Measurements from ENCODE around the gene ABCF2. TPM values are rescaled to one million over a fixed set of nuclear protein-coding genes. Genes with fewer than 3 reads are reported as not detected.
A peak's percentile ranks its signal among the peaks of the same experiment; 100 is the strongest.

ABCF2 gene
- total RNA-seq, 1 donor from 2014 or later: 47.3 TPM

GRCh38 chr7:151244841-151245346 lies 17.9 kb upstream of the ABCF2 start:
- Mint-ChIP-seq H3K4me1 (peaks cover 51% of the 10 kb centered on the region), H3K27me3 (peaks cover 23% of the 10 kb centered on the region), H3K4me3 (peak overlapping the region; percentile 65), H3K36me3 (ENCODE audit: low read depth) (peaks cover 2% of the 10 kb centered on the region), H3K9me3 (no peaks in the 10 kb centered on the region), H3K27ac (no peak overlapping the region)
- no peak for TF ChIP-seq CTCF (IDR thresholded peaks at IDR 0.05)
- CTCF ChIA-PET: interaction anchor here (1.0 to 1.5 kb wide), 7 partner anchors 12 to 1620 kb away, joined by 3 to 11 read pairs (median 3); partner anchors contain the start of genes ABCF2, CHPF2 and NUB1
- POLR2A ChIA-PET: interaction anchor here (1.3 to 2.6 kb wide), 2 partner anchors 12 to 18 kb away, joined by 3 to 23 read pairs; partner anchors contain the start of genes ABCF2 and CHPF2
- ATAC-seq (ENCODE audit: low read depth): no peak
- no peak for DNase-seq
- intact Hi-C loops (cut with micrococcal nuclease): loop anchor here (1.0 to 2.0 kb wide), 6 partner anchors 13 to 121 kb away; partner anchors contain the start of genes ABCF2 and CHPF2

DNA sequence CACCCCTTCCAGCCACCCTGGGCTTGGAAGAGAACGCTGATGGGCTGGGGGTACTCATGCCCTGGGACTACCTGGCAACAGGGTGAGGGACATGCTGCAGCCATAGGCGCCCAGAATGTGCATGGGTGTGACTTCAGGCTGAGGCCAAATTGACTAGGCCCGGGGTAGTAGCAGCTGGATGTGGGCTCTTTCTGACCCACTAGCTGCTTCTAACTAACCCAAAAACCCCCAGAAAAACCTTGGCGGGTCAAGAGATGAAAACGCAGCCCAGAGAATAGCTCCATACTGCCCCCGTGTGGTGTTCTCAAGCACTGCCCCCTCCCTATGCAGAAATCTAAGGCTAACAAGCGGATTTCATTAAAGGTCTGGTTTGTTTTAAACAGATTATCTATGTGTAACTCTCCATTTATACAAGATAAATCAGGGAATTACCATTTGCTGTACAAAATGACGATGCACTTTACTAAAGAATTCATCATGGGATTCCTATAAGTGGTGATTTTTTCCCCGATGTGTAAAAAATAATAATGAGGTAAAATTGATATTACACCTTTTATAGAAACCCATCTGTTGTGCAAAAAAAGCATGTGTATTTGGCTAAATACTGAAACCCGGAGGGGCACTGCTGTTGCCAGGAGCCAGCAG lies 17.3 kb upstream of the ABCF2 start:
- CTCF ChIA-PET: interaction anchor here (0.6 to 1.5 kb wide), 13 partner anchors 11 to 1619 kb away, joined by 3 to 11 read pairs (median 3); partner anchors contain the start of genes ABCF2, CHPF2, FASTK and NUB1
- peak overlapping the region; percentile 53 for H3K27ac Mint-ChIP-seq
- peaks cover 5% of the 10 kb centered on the region for H3K36me3 Mint-ChIP-seq (ENCODE audit: low read depth)
- H3K9me3 Mint-ChIP-seq: no peaks in the 10 kb centered on the region
- no peak for TF ChIP-seq CTCF (IDR thresholded peaks at IDR 0.05)
- intact Hi-C loops (cut with micrococcal nuclease): loop anchor here (2.0 kb wide), 1 partner anchor 76 kb away; no protein-coding TSS in a partner anchor
- peak overlapping the region; percentile 69 for H3K4me3 Mint-ChIP-seq
- H3K27me3 Mint-ChIP-seq: peaks cover 20% of the 10 kb centered on the region
- ATAC-seq (ENCODE audit: low read depth) (peak; percentile 15), DNase-seq (no peak)
- peaks cover 47% of the 10 kb centered on the region for H3K4me1 Mint-ChIP-seq
- POLR2A ChIA-PET: interaction anchor here (1.3 to 2.6 kb wide), 2 partner anchors 11 to 17 kb away, joined by 3 to 23 read pairs; partner anchors contain the start of genes ABCF2 and CHPF2

- no peaks in the 10 kb centered on the region for H3K9me3 Mint-ChIP-seq
- CTCF ChIA-PET: interaction anchor here (0.6 to 1.5 kb wide), 15 partner anchors 10 to 1619 kb away, joined by 3 to 11 read pairs (median 3); partner anchors contain the start of genes ABCF2, CHPF2, FASTK and NUB1
- POLR2A ChIA-PET: interaction anchor here (0.5 to 2.6 kb wide), 4 partner anchors 11 to 1707 kb away, joined by 3 to 23 read pairs (median 6); partner anchors contain the start of genes ABCF2 and CHPF2
Observed at GRCh38 chr7:151243408-151244195, 16.6 kb upstream of the ABCF2 start.

DNA sequence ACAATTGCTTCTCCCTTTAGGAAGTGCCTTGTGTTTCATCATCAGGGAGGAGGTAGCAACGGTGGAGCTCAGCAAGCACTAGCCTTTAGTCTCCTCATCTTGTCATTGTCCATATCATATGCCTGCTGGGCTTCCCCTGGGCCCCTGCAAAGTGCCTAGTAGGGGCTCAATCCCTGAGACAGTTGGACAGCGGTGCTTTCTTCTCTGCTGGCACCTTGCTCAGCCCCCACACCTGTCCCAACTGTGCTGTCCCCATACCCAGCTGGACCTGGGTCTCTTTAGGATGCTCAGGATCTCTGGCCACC lies 16.0 kb upstream of the ABCF2 start:
- DNase-seq (no peak), ATAC-seq (ENCODE audit: low read depth) (no peak)
- Mint-ChIP-seq H3K9me3 (no peaks in the 10 kb centered on the region), H3K4me3 (peak overlapping the region; percentile 69), H3K36me3 (ENCODE audit: low read depth) (peaks cover 11% of the 10 kb centered on the region), H3K27ac (no peak overlapping the region), H3K4me1 (peaks cover 44% of the 10 kb centered on the region), H3K27me3 (peaks cover 15% of the 10 kb centered on the region)
- ChIA-PET POLR2A (interaction anchor here (0.5 to 2.6 kb wide), 3 partner anchors 10 to 1706 kb away, joined by 3 to 23 read pairs (median 9); partner anchors contain the start of genes ABCF2 and CHPF2), CTCF (interaction anchor here (0.9 to 1.5 kb wide), 4 partner anchors 12 to 119 kb away, joined by 3 to 4 read pairs (median 4); partner anchors contain the start of gene ABCF2)
- intact Hi-C loops (cut with micrococcal nuclease): no loop called here
- no peak for TF ChIP-seq CTCF (IDR thresholded peaks at IDR 0.05)

More at GRCh38 chr7:151243408-151244195, 16.6 kb upstream of the ABCF2 start:
- H3K4me1 Mint-ChIP-seq: peaks cover 48% of the 10 kb centered on the region
- no peak for TF ChIP-seq CTCF (IDR thresholded peaks at IDR 0.05)
- H3K36me3 Mint-ChIP-seq (ENCODE audit: low read depth): peaks cover 10% of the 10 kb centered on the region
- H3K27ac Mint-ChIP-seq: peak overlapping the region; percentile 53
- peaks cover 18% of the 10 kb centered on the region for H3K27me3 Mint-ChIP-seq
- ATAC-seq (ENCODE audit: low read depth) (peak; percentile 22), DNase-seq (no peak)
- H3K4me3 Mint-ChIP-seq: peak overlapping the region; percentile 69
- intact Hi-C loops (cut with micrococcal nuclease): loop anchor here (2.0 kb wide), 1 partner anchor 75 kb away; no protein-coding TSS in a partner anchor

Data from activated B cell treated with CpG ODN at 0.5 μM for 24 hours (primary cell).